HepG2 (cell line): ENCODE measurements around the gene SMIM12. TPM values are rescaled to one million over a fixed set of nuclear protein-coding genes. Genes with fewer than 3 reads are reported as not detected.

Experiments used
- ATAC-seq: fragments of 200-7000 bp; cut with Tn5 transposase; 3 replicates; pipeline ENCODE4 v1.9.1; 2020; ENCODE audit warnings: mild to moderate bottlenecking, moderate library complexity
- BruUV-seq: library from RNA; stranded (reverse); fragments of 400-500 nt; replicated peaks from 2 replicates; lab custom pipeline; 2021; lab: Mats Ljungman, UMichigan
- CTCF ChIA-PET: fragments of 300-600 bp; formaldehyde crosslinking; extraction: SDS; loops from one replicate; lab custom pipeline; 2021; ENCODE audit warnings: low total read pairs, inconsistent platforms, low intra/inter-chr PET ratio; lab: Yijun Ruan, JAX
- POLR2A ChIA-PET: fragments of 350-600 bp; sonication (Branson Sonifier 250); formaldehyde crosslinking; loops from one replicate; lab custom pipeline; 2020; ENCODE audit warnings: antibody characterized with exemption, inconsistent platforms; lab: Yijun Ruan, JAX
- DNase-seq: peaks from one replicate; pipeline ENCODE4 v3.0.0-alpha.2; 2015; ENCODE audit warnings: low spot score
- FAIRE-seq: peaks from 3 replicates; lab custom pipeline; 2011; peaks lifted over from hg19 to GRCh38; lab: Jason Lieb, UNC
- H2AFZ ChIP-seq: one replicate; pipeline ENCODE4 v1.6.1; 2011; ENCODE audit warnings: low read length, inconsistent platforms
- H3K27ac ChIP-seq: fragments of 300-600 bp; 3 replicates; pipeline ENCODE4 v1.8.0; 2011; ENCODE audit warnings: mixed run types, mild to moderate bottlenecking, mixed read lengths, low read length, inconsistent platforms; ENCODE audit not compliant: insufficient read depth; ENCODE audit errors: extremely low read length
- H3K27me3 ChIP-seq, 2 experiments: fragments of 200-600 bp in 1 of 2; 2 replicates in 1 of 2; 3 replicates in 1 of 2; pipeline versions ENCODE4 v1.6.0 to v1.8.0; 2011; ENCODE audit warnings: low read length in 2 of 2, mild to moderate bottlenecking in 2 of 2, moderate library complexity in 2 of 2, inconsistent platforms in 1 of 2; ENCODE audit not compliant: insufficient read depth in 2 of 2, control insufficient read depth in 1 of 2
- H3K36me3 ChIP-seq, 2 experiments: fragments of 200-600 bp in 1 of 2; replicated peaks in 1 of 2; 2 replicates in 1 of 2; 3 replicates in 1 of 2; pipeline versions ENCODE4 v1.5.1 to v1.8.0; 2011; ENCODE audit warnings: low read length in 2 of 2, inconsistent platforms in 1 of 2; ENCODE audit not compliant: insufficient read depth in 2 of 2, control insufficient read depth in 1 of 2
- H3K4me1 ChIP-seq: 2 replicates; pipeline ENCODE4 v1.5.1; 2012; ENCODE audit warnings: low read length, inconsistent platforms; ENCODE audit not compliant: insufficient read depth
- H3K4me2 ChIP-seq: 2 replicates; pipeline ENCODE4 v1.6.0; 2011; ENCODE audit warnings: low read depth, low read length, inconsistent platforms
- H3K4me3 ChIP-seq, 3 experiments: fragments of 200-600 bp in 1 of 3; sonication (generic), shearing (Covaris generic) in 1 of 3; replicated peaks in 1 of 3; 2 replicates each; pipeline ENCODE4 v1.5.1; 2011 to 2016; ENCODE audit warnings: low read length in 3 of 3, inconsistent platforms in 2 of 3, low read depth in 2 of 3, mild to moderate bottlenecking in 2 of 3, control low read depth in 1 of 3, mixed read lengths in 1 of 3; ENCODE audit not compliant: insufficient read depth in 1 of 3
- H3K79me2 ChIP-seq: one replicate; pipeline ENCODE4 v1.6.1; 2011; ENCODE audit warnings: low read length, inconsistent platforms; ENCODE audit not compliant: insufficient read depth
- H3K9ac ChIP-seq: 2 replicates; pipeline ENCODE4 v1.6.0; 2011; ENCODE audit warnings: mild to moderate bottlenecking, low read depth, low read length, inconsistent platforms; ENCODE audit not compliant: insufficient read depth
- H3K9me3 ChIP-seq: 2 replicates; pipeline ENCODE4 v1.5.1; 2012; ENCODE audit warnings: mild to moderate bottlenecking, low read length
- H4K20me1 ChIP-seq: 2 replicates; pipeline ENCODE4 v1.6.0; 2011; ENCODE audit warnings: inconsistent platforms, mild to moderate bottlenecking, low read length, moderate library complexity; ENCODE audit not compliant: insufficient read depth
- BCL6 ChIP-seq: IDR thresholded peaks from 2 replicates; pipeline ENCODE4 v1.6.1; 2016; ENCODE audit warnings: missing genetic modification reagents, missing compliant biosample characterization
- ERF ChIP-seq: IDR thresholded peaks from 2 replicates; pipeline ENCODE4 v1.6.1; 2018; ENCODE audit warnings: missing biosample characterization, missing genetic modification reagents
- GABPB1 ChIP-seq: IDR thresholded peaks from 2 replicates; pipeline ENCODE4 v1.6.1; 2016; ENCODE audit warnings: mild to moderate bottlenecking, missing genetic modification reagents, moderate library complexity, missing compliant biosample characterization
- HHEX ChIP-seq: IDR thresholded peaks from 2 replicates; pipeline ENCODE4 v1.6.1; 2016; ENCODE audit warnings: control low read depth
- HMG20A ChIP-seq: IDR thresholded peaks from 2 replicates; pipeline ENCODE4 v1.6.1; 2016; ENCODE audit warnings: borderline replicate concordance
- MATR3 ChIP-seq: sonication (generic); formaldehyde crosslinking; IDR thresholded peaks from 2 replicates; pipeline ENCODE4 v1.4.0; 2020; ENCODE audit warnings: missing genetic modification reagents
- NR2F6 ChIP-seq, 2 experiments: IDR thresholded peaks; 2 replicates each; pipeline ENCODE4 v1.6.1; 2016; ENCODE audit warnings: antibody characterized with exemption in 1 of 2, mild to moderate bottlenecking in 1 of 2
- SMAD3 ChIP-seq: sonication (generic); formaldehyde crosslinking; IDR thresholded peaks from 2 replicates; pipeline ENCODE4 v1.4.0; 2020; ENCODE audit warnings: missing genetic modification reagents
- SOX5 ChIP-seq: IDR thresholded peaks from 2 replicates; pipeline ENCODE4 v1.6.1; 2016; ENCODE audit warnings: borderline replicate concordance
- ZFP36 ChIP-seq: fragments of 150-350 bp; IDR thresholded peaks from 2 replicates; pipeline ENCODE4 v1.6.1; 2018; ENCODE audit warnings: borderline replicate concordance, low read length, low read depth; ENCODE audit not compliant: partially characterized antibody
- ZNF567 ChIP-seq: sonication (generic); formaldehyde crosslinking; IDR thresholded peaks from 2 replicates; pipeline ENCODE4 v1.8.1; 2023; ENCODE audit warnings: mild to moderate bottlenecking, missing genetic modification reagents, borderline replicate concordance
- ZNF775 ChIP-seq: sonication (generic); formaldehyde crosslinking; IDR thresholded peaks from 2 replicates; pipeline ENCODE4 v1.4.0; 2020; ENCODE audit warnings: missing genetic modification reagents, mild to moderate bottlenecking, moderate library complexity, borderline replicate concordance
- whole genome bisulfite sequencing: methylation state at CpG from one replicate; pipeline ENCODE4 v1.1.6; 2017; ENCODE audit warnings: low lambda C conversion rate; 5-methylcytosine and 5-hydroxymethylcytosine counted together
- in situ Hi-C: cut with HindIII; loops from 2 replicates; pipeline ENCODE4 v1.10.0; 2017; ENCODE audit warnings: low pct_unique_long_range_greater_than_20kb; ENCODE audit not compliant: extremely low pct_ligation_motif_present
- intact Hi-C: fragments of 100-400 bp; cut with micrococcal nuclease; formaldehyde crosslinking; loops from one replicate; pipeline ENCODE4 v1.10.0; 2022; ENCODE audit not compliant: unreplicated experiment
- polyA plus RNA-seq, 8 experiments: library from polyadenylated mRNA; depleted of rRNA in 3 of 8; stranded (reverse) in 7 of 8; unstranded in 1 of 8; fragments of >200 nt; fragmentation: Illumina TruSeq in 4 of 8; extraction: Trizol in 4 of 8; gene quantifications; 2 replicates each; pipeline versions ENCODE4 v1.2.1 to v1.2.3, GENCODE V29; 2011 to 2016; ENCODE audit warnings: low read depth in 4 of 8, missing spikeins in 1 of 8, mixed read lengths in 1 of 8; ENCODE audit not compliant: insufficient read depth in 1 of 8
- total RNA-seq, 5 experiments: library from RNA; depleted of rRNA; stranded (reverse); fragments of >200 nt; fragmentation: Illumina TruSeq; extraction: Trizol; gene quantifications; 2 replicates each; pipeline ENCODE4 v1.2.3, GENCODE V29; 2016; ENCODE audit warnings: low read depth in 1 of 5
- TF ChIP-seq, protein P1 (sequence below): sonication (generic); formaldehyde crosslinking; IDR thresholded peaks from 2 replicates; pipeline ENCODE4 v1.4.0; 2020; ENCODE audit warnings: missing genetic modification reagents
- TF ChIP-seq, protein P2 (sequence below): sonication (generic); formaldehyde crosslinking; IDR thresholded peaks from 2 replicates; pipeline ENCODE4 v1.4.0; 2020; ENCODE audit warnings: missing genetic modification reagents
- TF ChIP-seq, protein P3 (sequence below): sonication (generic); formaldehyde crosslinking; IDR thresholded peaks from 2 replicates; pipeline ENCODE4 v1.8.1; 2023; ENCODE audit warnings: mild to moderate bottlenecking, missing genetic modification reagents
- TF ChIP-seq, protein P4 (sequence below): sonication (generic); formaldehyde crosslinking; IDR thresholded peaks from 2 replicates; pipeline ENCODE4 v1.4.0; 2020; ENCODE audit warnings: missing genetic modification reagents; ENCODE audit errors: not compliant biosample characterization

SMIM12 gene
- total and polyA plus RNA-seq, 2 of the 13 experiments (the other 11 are each of a cell fraction or from before 2014, with no cell fraction given): 20.1 to 41.3 TPM

DNA sequence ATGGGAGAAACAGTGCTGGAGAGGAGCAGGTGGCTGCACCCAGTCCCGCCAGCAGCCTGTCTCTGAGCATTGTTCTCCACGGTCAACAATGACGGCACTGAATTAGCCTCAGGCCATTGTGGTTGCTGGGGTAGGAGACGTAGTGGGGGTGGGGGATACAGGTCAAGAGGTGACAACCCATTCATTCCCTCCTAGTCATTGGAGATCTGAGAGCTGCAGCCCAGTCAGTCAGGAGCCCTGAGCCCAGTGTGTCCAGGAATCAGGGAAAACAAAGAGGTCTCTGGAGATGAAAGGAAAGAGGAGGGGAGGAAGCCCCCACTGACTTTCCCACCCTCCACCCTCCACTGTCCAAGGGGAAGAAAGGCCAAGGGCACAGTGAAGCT, 15.3 kb downstream of the SMIM12 start:
- POLR2A ChIA-PET: interaction anchor here (0.6 to 2.5 kb wide), 4 partner anchors 15 to 1655 kb away, joined by 3 to 13 read pairs (median 3); partner anchors contain the start of gene SMIM12
- in situ Hi-C loops (no loop called here), intact Hi-C loops (no loop called here)
- H3K27me3 ChIP-seq: peaks cover under 1 to 6% of the 10 kb centered on the region in 2 experiments; a peak in 1 of 5 replicates
- no peaks in the 10 kb centered on the region for H3K36me3 ChIP-seq
- FAIRE-seq (no peak), ATAC-seq (no peak), DNase-seq (peak; percentile 83)
- BruUV-seq: no TSS peak
- no peaks in the 10 kb centered on the region; the same call in 1 of the 2 replicates for H4K20me1 ChIP-seq
- no peaks in the 10 kb centered on the region for H3K9me3 ChIP-seq
- H3K79me2 ChIP-seq: no peaks in the 10 kb centered on the region
- H3K4me3 ChIP-seq: no peak overlapping the region
- H3K4me2 ChIP-seq: 0 out of 2 replicates have a peak overlapping the region, but pooled peaks have one; percentile 9
- CTCF ChIA-PET: no interaction called here
- 11% methylated on average over 4 of the region's 4 CpGs for WGBS
- H3K4me1 ChIP-seq: peaks cover 51% of the 10 kb centered on the region
- H2AFZ ChIP-seq: no peak overlapping the region
- H3K27ac ChIP-seq: no peak overlapping the region
- no peak overlapping the region for H3K9ac ChIP-seq
- TF ChIP-seq MATR3 (CRISPR knock-in tag) (no peak), BCL6 (peak; percentile 88), ERF (CRISPR knock-in tag) (no peak), HHEX (CRISPR knock-in tag) (no peak), SMAD3 (no peak), HMG20A (no peak), GABPB1 (CRISPR knock-in tag) (no peak), SOX5 (CRISPR knock-in tag) (peak; percentile 59; the same call in 1 of the 2 replicates), ZFP36 (no peak), NR2F6 (IDR thresholded peaks at IDR 0.05) (peak; percentile 57), NR2F6 (CRISPR knock-in tag; IDR thresholded peaks at IDR 0.05) (0 out of 2 replicates have a peak, but pooled peaks have one; percentile 46), ZNF775 (CRISPR knock-in tag) (no peak), ZNF567 (CRISPR knock-in tag) (no peak)
- TF ChIP-seq, protein P1, sequence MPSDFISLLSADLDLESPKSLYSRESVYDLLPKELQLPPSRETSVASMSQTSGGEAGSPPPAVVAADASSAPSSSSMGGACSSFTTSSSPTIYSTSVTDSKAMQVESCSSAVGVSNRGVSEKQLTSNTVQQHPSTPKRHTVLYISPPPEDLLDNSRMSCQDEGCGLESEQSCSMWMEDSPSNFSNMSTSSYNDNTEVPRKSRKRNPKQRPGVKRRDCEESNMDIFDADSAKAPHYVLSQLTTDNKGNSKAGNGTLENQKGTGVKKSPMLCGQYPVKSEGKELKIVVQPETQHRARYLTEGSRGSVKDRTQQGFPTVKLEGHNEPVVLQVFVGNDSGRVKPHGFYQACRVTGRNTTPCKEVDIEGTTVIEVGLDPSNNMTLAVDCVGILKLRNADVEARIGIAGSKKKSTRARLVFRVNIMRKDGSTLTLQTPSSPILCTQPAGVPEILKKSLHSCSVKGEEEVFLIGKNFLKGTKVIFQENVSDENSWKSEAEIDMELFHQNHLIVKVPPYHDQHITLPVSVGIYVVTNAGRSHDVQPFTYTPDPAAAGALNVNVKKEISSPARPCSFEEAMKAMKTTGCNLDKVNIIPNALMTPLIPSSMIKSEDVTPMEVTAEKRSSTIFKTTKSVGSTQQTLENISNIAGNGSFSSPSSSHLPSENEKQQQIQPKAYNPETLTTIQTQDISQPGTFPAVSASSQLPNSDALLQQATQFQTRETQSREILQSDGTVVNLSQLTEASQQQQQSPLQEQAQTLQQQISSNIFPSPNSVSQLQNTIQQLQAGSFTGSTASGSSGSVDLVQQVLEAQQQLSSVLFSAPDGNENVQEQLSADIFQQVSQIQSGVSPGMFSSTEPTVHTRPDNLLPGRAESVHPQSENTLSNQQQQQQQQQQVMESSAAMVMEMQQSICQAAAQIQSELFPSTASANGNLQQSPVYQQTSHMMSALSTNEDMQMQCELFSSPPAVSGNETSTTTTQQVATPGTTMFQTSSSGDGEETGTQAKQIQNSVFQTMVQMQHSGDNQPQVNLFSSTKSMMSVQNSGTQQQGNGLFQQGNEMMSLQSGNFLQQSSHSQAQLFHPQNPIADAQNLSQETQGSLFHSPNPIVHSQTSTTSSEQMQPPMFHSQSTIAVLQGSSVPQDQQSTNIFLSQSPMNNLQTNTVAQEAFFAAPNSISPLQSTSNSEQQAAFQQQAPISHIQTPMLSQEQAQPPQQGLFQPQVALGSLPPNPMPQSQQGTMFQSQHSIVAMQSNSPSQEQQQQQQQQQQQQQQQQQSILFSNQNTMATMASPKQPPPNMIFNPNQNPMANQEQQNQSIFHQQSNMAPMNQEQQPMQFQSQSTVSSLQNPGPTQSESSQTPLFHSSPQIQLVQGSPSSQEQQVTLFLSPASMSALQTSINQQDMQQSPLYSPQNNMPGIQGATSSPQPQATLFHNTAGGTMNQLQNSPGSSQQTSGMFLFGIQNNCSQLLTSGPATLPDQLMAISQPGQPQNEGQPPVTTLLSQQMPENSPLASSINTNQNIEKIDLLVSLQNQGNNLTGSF (CRISPR knock-in tag): no peak
- TF ChIP-seq, protein P2, sequence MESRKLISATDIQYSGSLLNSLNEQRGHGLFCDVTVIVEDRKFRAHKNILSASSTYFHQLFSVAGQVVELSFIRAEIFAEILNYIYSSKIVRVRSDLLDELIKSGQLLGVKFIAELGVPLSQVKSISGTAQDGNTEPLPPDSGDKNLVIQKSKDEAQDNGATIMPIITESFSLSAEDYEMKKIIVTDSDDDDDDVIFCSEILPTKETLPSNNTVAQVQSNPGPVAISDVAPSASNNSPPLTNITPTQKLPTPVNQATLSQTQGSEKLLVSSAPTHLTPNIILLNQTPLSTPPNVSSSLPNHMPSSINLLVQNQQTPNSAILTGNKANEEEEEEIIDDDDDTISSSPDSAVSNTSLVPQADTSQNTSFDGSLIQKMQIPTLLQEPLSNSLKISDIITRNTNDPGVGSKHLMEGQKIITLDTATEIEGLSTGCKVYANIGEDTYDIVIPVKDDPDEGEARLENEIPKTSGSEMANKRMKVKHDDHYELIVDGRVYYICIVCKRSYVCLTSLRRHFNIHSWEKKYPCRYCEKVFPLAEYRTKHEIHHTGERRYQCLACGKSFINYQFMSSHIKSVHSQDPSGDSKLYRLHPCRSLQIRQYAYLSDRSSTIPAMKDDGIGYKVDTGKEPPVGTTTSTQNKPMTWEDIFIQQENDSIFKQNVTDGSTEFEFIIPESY (CRISPR knock-in tag): no peak
- TF ChIP-seq, protein P3, sequence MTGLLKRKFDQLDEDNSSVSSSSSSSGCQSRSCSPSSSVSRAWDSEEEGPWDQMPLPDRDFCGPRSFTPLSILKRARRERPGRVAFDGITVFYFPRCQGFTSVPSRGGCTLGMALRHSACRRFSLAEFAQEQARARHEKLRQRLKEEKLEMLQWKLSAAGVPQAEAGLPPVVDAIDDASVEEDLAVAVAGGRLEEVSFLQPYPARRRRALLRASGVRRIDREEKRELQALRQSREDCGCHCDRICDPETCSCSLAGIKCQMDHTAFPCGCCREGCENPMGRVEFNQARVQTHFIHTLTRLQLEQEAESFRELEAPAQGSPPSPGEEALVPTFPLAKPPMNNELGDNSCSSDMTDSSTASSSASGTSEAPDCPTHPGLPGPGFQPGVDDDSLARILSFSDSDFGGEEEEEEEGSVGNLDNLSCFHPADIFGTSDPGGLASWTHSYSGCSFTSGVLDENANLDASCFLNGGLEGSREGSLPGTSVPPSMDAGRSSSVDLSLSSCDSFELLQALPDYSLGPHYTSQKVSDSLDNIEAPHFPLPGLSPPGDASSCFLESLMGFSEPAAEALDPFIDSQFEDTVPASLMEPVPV (CRISPR knock-in tag): no peak
- TF ChIP-seq, protein P4, sequence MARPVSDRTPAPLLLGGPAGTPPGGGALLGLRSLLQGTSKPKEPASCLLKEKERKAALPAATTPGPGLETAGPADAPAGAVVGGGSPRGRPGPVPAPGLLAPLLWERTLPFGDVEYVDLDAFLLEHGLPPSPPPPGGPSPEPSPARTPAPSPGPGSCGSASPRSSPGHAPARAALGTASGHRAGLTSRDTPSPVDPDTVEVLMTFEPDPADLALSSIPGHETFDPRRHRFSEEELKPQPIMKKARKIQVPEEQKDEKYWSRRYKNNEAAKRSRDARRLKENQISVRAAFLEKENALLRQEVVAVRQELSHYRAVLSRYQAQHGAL: no peak
